NCI-H2227 treated with DMSO at 0.1 percent for 48 hours (cell line): ENCODE measurements around the gene FAM90A26.
"Not testable (repeated sequence)": the region's sequence is repeated elsewhere in the genome, so short reads cannot be mapped to it uniquely, and the experiment has no call there.

Experiments used
- DNase-seq: peaks from one replicate; lab custom pipeline; 2025; lab: John Stamatoyannopoulos, UW

Gene FAM90A26

GRCh38 chr4:9169791-9170459, at the start of gene FAM90A26:
FAM90A26 (plus strand) TSS chr4:9170409; CDS start chr4:9173173, 2,764 bp downstream.
- DNase-seq: not testable (repeated sequence)

- DNase-seq: not testable (repeated sequence)
These were observed 47.5 kb upstream of the FAM90A26 start for GRCh38 chr4:9122711-9123110.

GRCh38 chr4:9123572-9124007, 46.6 kb upstream of the FAM90A26 start:
- not testable (repeated sequence) for DNase-seq

GRCh38 chr4:9125601-9126161, 44.5 kb upstream of the FAM90A26 start:
- DNase-seq: not testable (repeated sequence)

- not testable (repeated sequence) for DNase-seq
These were observed 38.8 kb upstream of the FAM90A26 start for GRCh38 chr4:9131420-9131819.

GRCh38 chr4:9132849-9133248, 37.4 kb upstream of the FAM90A26 start:
- DNase-seq: not testable (repeated sequence)

- DNase-seq: not testable (repeated sequence)
These were observed 36.2 kb upstream of the FAM90A26 start for GRCh38 chr4:9134011-9134410.

- peak; percentile 2 for DNase-seq
These were observed 35.7 kb upstream of the FAM90A26 start for GRCh38 chr4:9134556-9134955.

- DNase-seq: not testable (repeated sequence)
These were observed 29.2 kb upstream of the FAM90A26 start for GRCh38 chr4:9141050-9141449.

- not testable (repeated sequence) for DNase-seq
These were observed 27.4 kb upstream of the FAM90A26 start for GRCh38 chr4:9142786-9143185.

GRCh38 chr4:9143421-9144080, 26.7 kb upstream of the FAM90A26 start:
- DNase-seq: no peak

- DNase-seq: no peak
These were observed 23.2 kb upstream of the FAM90A26 start for GRCh38 chr4:9146967-9147366.

GRCh38 chr4:9147368-9147767, 22.8 kb upstream of the FAM90A26 start:
- DNase-seq: not testable (repeated sequence)

GRCh38 chr4:9148611-9149409, 21.4 kb upstream of the FAM90A26 start:
- DNase-seq: not testable (repeated sequence)

- DNase-seq: not testable (repeated sequence)
These were observed 18.4 kb upstream of the FAM90A26 start for GRCh38 chr4:9151809-9152179.

- DNase-seq: peak; percentile 92
These were observed 17.8 kb upstream of the FAM90A26 start for GRCh38 chr4:9152180-9153007.

GRCh38 chr4:9153008-9153570, 17.1 kb upstream of the FAM90A26 start:
- peak; percentile 92 for DNase-seq

- DNase-seq: not testable (repeated sequence)
These were observed 16.5 kb upstream of the FAM90A26 start for GRCh38 chr4:9153571-9154157.

GRCh38 chr4:9155101-9155886, 14.9 kb upstream of the FAM90A26 start:
- not testable (repeated sequence) for DNase-seq

- DNase-seq: not testable (repeated sequence)
These were observed 11.8 kb upstream of the FAM90A26 start for GRCh38 chr4:9158392-9158791.
